Thoracic aorta (tissue), 2 donors: ENCODE measurements around the gene KCNAB1. TPM values are rescaled to one million over a fixed set of nuclear protein-coding genes. Genes with fewer than 3 reads are reported as not detected.
A peak's percentile ranks its signal among the peaks of the same experiment; 100 is the strongest.

Source experiments
- ATAC-seq: fragments of 150-250 bp; one replicate; pipeline ENCODE4 v1.8.0; 2017; ENCODE audit warnings: low read depth; ENCODE audit not compliant: insufficient number of reproducible peaks, low FRiP score
- DNase-seq: peaks from one replicate; pipeline ENCODE4 v3.0.0-alpha.2; 2020; ENCODE audit warnings: low spot score
- H3K27ac ChIP-seq, 2 donors: fragments of 200-600 bp; sonication (generic); 1 replicate in 1 of 2; 2 replicates in 1 of 2; pipeline ENCODE4 v1.5.1; 2016; ENCODE audit warnings: mild to moderate bottlenecking in 2 of 2, moderate library complexity in 2 of 2
- H3K27me3 ChIP-seq: fragments of 200-600 bp; sonication (generic); replicated peaks from 2 replicates; pipeline ENCODE4 v1.6.0; 2016; ENCODE audit warnings: mild to moderate bottlenecking; ENCODE audit not compliant: insufficient read depth
- H3K36me3 ChIP-seq: fragments of 200-600 bp; sonication (generic); one replicate; pipeline ENCODE4 v1.5.1; 2016
- H3K4me1 ChIP-seq, 2 donors: fragments of 200-600 bp; sonication (generic); 1 replicate in 1 of 2; 2 replicates in 1 of 2; pipeline versions ENCODE4 v1.5.1 to v1.6.0; 2016; ENCODE audit warnings: low read depth in 2 of 2, mild to moderate bottlenecking in 1 of 2; ENCODE audit not compliant: control insufficient read depth in 1 of 2
- H3K4me3 ChIP-seq: fragments of 200-600 bp; sonication (generic); 2 replicates; pipeline ENCODE4 v1.5.1; 2016; ENCODE audit warnings: mild to moderate bottlenecking
- H3K9me3 ChIP-seq: fragments of 200-600 bp; sonication (generic); 2 replicates; pipeline ENCODE4 v1.5.1; 2016
- total RNA-seq, 2 donors: library from RNA; depleted of rRNA; stranded (reverse); fragments of >200 nt; gene quantifications; one replicate each; pipeline versions ENCODE4 v1.1.0 to v1.2.3, GENCODE V29; 2016
- TF ChIP-seq, protein P1 (sequence below): fragments of 200-600 bp; sonication (generic); IDR thresholded peaks from one replicate; pipeline ENCODE4 v1.5.1; 2019; ENCODE audit warnings: antibody characterized with exemption

Gene KCNAB1
- total RNA-seq, 2 donors from 2014 or later = 12.2 to 14.2 TPM

DNA sequence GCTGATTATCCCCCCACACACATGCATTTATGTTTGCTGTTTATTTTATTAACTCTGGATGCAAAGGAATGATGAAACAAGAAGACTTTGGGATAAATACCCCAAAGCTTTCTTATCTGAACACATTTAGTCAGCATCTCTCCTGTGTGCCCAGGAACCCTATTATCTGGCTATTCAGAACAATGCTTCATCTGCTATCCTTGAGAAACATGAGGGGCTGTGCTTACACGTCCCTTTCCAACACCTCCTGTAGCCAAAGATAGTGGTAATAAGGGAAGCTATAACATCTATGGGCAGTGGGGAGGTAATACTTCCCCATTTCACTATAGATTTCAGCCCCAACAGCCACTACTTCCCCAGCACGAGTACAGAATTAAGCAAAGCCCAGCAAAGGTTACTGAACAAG, 339.8 kb downstream of the KCNAB1 start:
- H3K4me1 ChIP-seq = peaks cover 13 to 62% of the 10 kb centered on the region in 2 donors
- H3K27ac ChIP-seq = peak overlapping the region in 1 of 2 donors; percentile 61
- H3K9me3 ChIP-seq = no peaks in the 10 kb centered on the region
- TF ChIP-seq, protein P1, sequence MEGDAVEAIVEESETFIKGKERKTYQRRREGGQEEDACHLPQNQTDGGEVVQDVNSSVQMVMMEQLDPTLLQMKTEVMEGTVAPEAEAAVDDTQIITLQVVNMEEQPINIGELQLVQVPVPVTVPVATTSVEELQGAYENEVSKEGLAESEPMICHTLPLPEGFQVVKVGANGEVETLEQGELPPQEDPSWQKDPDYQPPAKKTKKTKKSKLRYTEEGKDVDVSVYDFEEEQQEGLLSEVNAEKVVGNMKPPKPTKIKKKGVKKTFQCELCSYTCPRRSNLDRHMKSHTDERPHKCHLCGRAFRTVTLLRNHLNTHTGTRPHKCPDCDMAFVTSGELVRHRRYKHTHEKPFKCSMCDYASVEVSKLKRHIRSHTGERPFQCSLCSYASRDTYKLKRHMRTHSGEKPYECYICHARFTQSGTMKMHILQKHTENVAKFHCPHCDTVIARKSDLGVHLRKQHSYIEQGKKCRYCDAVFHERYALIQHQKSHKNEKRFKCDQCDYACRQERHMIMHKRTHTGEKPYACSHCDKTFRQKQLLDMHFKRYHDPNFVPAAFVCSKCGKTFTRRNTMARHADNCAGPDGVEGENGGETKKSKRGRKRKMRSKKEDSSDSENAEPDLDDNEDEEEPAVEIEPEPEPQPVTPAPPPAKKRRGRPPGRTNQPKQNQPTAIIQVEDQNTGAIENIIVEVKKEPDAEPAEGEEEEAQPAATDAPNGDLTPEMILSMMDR = no peak
- ATAC-seq = no peak
- no peaks in the 10 kb centered on the region for H3K27me3 ChIP-seq
- H3K36me3 ChIP-seq = no peaks in the 10 kb centered on the region
- H3K4me3 ChIP-seq = no peak overlapping the region
- no peak for DNase-seq

- TF ChIP-seq, protein P1 = no peak
- ATAC-seq = no peak
These were observed 341.5 kb downstream of the KCNAB1 start for GRCh38 chr3:156461889-156462288.

DNA sequence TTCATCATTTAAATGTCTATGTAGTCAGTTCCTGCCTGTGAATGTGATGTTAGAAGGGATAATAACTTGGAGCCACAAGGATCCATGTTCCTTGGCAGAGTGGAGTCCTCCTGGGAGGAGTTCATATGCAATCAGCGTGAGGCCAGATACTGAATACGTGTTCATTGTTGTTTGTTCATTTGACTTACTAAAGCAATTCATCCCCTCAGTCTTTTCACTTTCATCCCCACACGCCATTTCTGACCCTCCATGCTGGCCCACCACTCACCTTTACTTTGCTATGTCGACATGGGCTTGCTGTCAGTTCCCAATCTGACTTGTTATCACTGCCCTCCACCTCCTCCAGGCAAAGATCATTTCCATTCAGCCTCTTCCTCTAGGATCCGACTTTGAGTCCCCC, 342.7 kb downstream of the KCNAB1 start:
- DNase-seq (no peak), ATAC-seq (no peak)
- H3K4me1 ChIP-seq = peaks cover 16 to 59% of the 10 kb centered on the region in 2 donors
- peak overlapping the region in 1 of 2 donors; percentile 73 for H3K27ac ChIP-seq
- TF ChIP-seq, protein P1 = no peak
- no peaks in the 10 kb centered on the region for H3K36me3 ChIP-seq
- no peaks in the 10 kb centered on the region for H3K9me3 ChIP-seq
- no peak overlapping the region for H3K4me3 ChIP-seq
- no peaks in the 10 kb centered on the region for H3K27me3 ChIP-seq

More at GRCh38 chr3:156461889-156462288, 341.5 kb downstream of the KCNAB1 start:
- no peak overlapping the region for H3K4me3 ChIP-seq
- no peak overlapping the region for H3K27ac ChIP-seq
- H3K9me3 ChIP-seq = no peaks in the 10 kb centered on the region
- H3K27me3 ChIP-seq = no peaks in the 10 kb centered on the region
- peaks cover 16 to 60% of the 10 kb centered on the region in 2 donors for H3K4me1 ChIP-seq
- DNase-seq = no peak
- no peaks in the 10 kb centered on the region for H3K36me3 ChIP-seq

GRCh38 chr3:156465194-156465593, 344.8 kb downstream of the KCNAB1 start:
- Histone ChIP-seq H3K4me1 (peaks cover 27 to 65% of the 10 kb centered on the region in 2 donors), H3K27me3 (no peaks in the 10 kb centered on the region), H3K4me3 (peak overlapping the region; percentile 1), H3K36me3 (no peaks in the 10 kb centered on the region), H3K9me3 (no peaks in the 10 kb centered on the region), H3K27ac (peak overlapping the region; percentile 48 to 73)
- DNase-seq = no peak
- no peak for ATAC-seq
- TF ChIP-seq, protein P1 = no peak

DNA sequence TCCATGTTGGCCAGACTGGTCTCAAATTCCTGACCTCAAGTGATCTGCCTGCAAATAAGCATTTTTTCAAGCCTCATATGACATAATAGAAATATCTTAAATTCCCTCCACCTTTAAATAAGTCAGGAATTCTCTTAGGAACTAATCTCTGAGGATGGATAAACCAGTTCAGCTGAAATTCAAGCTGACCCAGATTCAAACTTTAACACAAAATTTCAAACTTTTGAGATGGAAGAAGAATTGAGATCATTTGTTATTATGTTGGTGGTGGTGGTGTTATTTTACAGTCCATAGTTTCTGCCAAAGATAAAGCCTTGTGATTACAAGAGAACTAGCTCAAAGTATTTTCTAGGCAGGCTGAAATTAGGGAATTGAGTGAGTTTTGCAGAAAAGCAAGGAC, 349.1 kb downstream of the KCNAB1 start:
- Histone ChIP-seq H3K27me3 (no peaks in the 10 kb centered on the region), H3K27ac (peak overlapping the region; percentile 40 to 47), H3K36me3 (no peaks in the 10 kb centered on the region), H3K4me1 (peaks cover 20 to 59% of the 10 kb centered on the region in 2 donors), H3K4me3 (peak overlapping the region; percentile 14), H3K9me3 (no peaks in the 10 kb centered on the region)
- peak; percentile 16 for ATAC-seq
- TF ChIP-seq, protein P1 = no peak
- no peak for DNase-seq
